ENCODE data around the gene STN1. TPM values are rescaled to one million over a fixed set of nuclear protein-coding genes. Genes with fewer than 3 reads are reported as not detected.

The STN1 gene
- total and polyA plus RNA-seq, 10 of the 15 experiments (the other 5 are each of a cell fraction or from before 2014, with no cell fraction given): 22.2 to 31.8 (median 28.5) TPM

DNA sequence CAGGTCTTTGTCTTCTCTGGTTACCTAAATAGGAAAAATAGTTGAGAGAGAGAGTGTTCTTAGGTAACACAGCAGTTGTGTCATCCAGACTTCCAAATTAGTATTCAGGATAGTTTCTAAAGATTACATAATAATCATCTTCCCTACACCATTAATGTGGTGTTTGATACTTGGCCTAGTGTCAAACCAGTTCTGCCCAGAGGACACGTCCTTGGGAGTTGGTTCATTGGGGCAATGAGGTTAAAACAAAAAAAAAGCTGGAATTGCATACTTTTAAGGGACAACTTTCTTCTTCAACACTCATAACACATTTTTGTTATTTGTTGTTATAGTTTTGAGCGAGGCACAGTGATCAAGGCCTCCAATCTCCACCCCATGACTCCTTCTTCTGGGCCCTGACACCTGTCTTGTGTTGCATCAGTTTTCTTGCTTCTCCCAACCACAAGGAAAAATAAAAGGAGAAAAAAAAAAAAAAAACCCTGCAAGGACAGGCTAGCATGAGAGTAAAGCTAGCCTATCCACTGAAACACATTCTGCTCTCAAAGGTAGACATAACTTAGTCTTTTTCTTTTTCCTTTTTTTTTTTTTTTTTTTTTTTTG is 28.8 kb downstream of the STN1 start:
- Histone ChIP-seq H3K4me3 (no peak overlapping the region), H2AFZ (ENCODE audit: control insufficient read depth, low read depth, low read length) (no peak overlapping the region), H3K9me3 (replicated peaks; ENCODE audit: control insufficient read depth, insufficient read depth, low read length) (no peaks in the 10 kb centered on the region), H3K27ac (ENCODE audit: control insufficient read depth, insufficient read depth) (no peak overlapping the region), H3K4me1 (ENCODE audit: control insufficient read depth, insufficient read depth, low read length) (no peaks in the 10 kb centered on the region), H3K36me3 (ENCODE audit: control insufficient read depth in 2 of 2, insufficient read depth in 2 of 2, low read length in 1 of 2) (peaks cover 2 to 24% of the 10 kb centered on the region in 2 experiments), H3K27me3 (replicated peaks in 1 of 2; ENCODE audit: control insufficient read depth in 2 of 2, insufficient read depth in 2 of 2, low read length in 1 of 2) (no peaks in the 10 kb centered on the region), H3K4me2 (ENCODE audit: control insufficient read depth, insufficient read depth) (no peak overlapping the region), H4K20me1 (ENCODE audit: control insufficient read depth, insufficient read depth) (no peaks in the 10 kb centered on the region), H3K9ac (ENCODE audit: control insufficient read depth, insufficient read depth, low read length) (no peak overlapping the region), H3K79me2 (ENCODE audit: control insufficient read depth, insufficient read depth, low read length) (no peaks in the 10 kb centered on the region)
- DNase-seq (ENCODE audit: low read depth, low spot score): no peak
- SMC1A ChIA-PET (ENCODE audit: uncharacterized antibody, unreplicated experiment): interaction anchor here (0.6 to 2.1 kb wide), 7 partner anchors 21 to 244 kb away, joined by 3 to 10 read pairs (median 4); partner anchors contain the start of gene SFR1
- BruUV-seq (replicated peaks): no TSS peak
- no peak for FAIRE-seq
- ATAC-seq: no peak
- RAD21 ChIA-PET (ENCODE audit: unreplicated experiment): interaction anchor here (0.6 to 1.2 kb wide), 7 partner anchors 32 to 404 kb away, joined by 3 to 5 read pairs (median 3); partner anchors contain the start of gene SFR1
- intact Hi-C loops (cut with micrococcal nuclease; ENCODE audit: unreplicated experiment): loop anchor here (5.0 kb wide), 1 partner anchor 123 kb away; no protein-coding TSS in a partner anchor
- POLR2A ChIA-PET: interaction anchor here (0.6 kb wide), 1 partner anchor 27 kb away, joined by 3 read pairs; no protein-coding TSS in a partner anchor
- WGBS (ENCODE audit: insufficient coverage, insufficient replicate concordance, low lambda C conversion rate, missing lambda C conversion rate): 88% methylated on average over 2 of the region's 2 CpGs
- CTCF ChIA-PET: interaction anchor here (0.6 to 9.5 kb wide), 15 partner anchors 9 to 601 kb away, joined by 3 to 151 read pairs (median 4); partner anchors contain the start of gene SFR1
- TF ChIP-seq TCF7 (IDR thresholded peaks at IDR 0.05; ENCODE audit: borderline replicate concordance) (no peak), MEF2B (IDR thresholded peaks at IDR 0.05; ENCODE audit: partially characterized antibody, poor library complexity, severe bottlenecking) (no peak), PAX5 (IDR thresholded peaks at IDR 0.05; ENCODE audit: borderline replicate concordance, low read depth, low read length) (no peak), SMAD1 (IDR thresholded peaks at IDR 0.05; ENCODE audit: low read depth, partially characterized antibody) (no peak), SUZ12 (IDR thresholded peaks at IDR 0.05; ENCODE audit: unreplicated experiment) (no peak), SREBF1 (IDR thresholded peaks at IDR 0.05; ENCODE audit: low read length) (no peak), MTA2 (IDR thresholded peaks at IDR 0.05; ENCODE audit: low read depth) (no peak)
- TF ChIP-seq, protein P1, sequence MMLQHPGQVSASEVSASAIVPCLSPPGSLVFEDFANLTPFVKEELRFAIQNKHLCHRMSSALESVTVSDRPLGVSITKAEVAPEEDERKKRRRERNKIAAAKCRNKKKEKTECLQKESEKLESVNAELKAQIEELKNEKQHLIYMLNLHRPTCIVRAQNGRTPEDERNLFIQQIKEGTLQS (IDR thresholded peaks at IDR 0.05; ENCODE audit: borderline replicate concordance, extremely low read depth, low read depth, low read length): no peak
- in situ Hi-C loops (cut with MboI): no loop called here

Data from GM12878 (cell line).